Measurements from ENCODE around the gene DPAGT1.
A peak's percentile ranks its signal among the peaks of the same experiment; 100 is the strongest.

The DPAGT1 gene

GRCh38 chr11:119057000-119057769 lies 44.5 kb downstream of the DPAGT1 start, which contains the start of gene HYOU1:
HYOU1 (minus strand) TSS chr11:119057205; CDS start chr11:119056160, 1,045 bp downstream.
- peak; percentile 99 for DNase-seq (ENCODE audit: low read depth)

DNA sequence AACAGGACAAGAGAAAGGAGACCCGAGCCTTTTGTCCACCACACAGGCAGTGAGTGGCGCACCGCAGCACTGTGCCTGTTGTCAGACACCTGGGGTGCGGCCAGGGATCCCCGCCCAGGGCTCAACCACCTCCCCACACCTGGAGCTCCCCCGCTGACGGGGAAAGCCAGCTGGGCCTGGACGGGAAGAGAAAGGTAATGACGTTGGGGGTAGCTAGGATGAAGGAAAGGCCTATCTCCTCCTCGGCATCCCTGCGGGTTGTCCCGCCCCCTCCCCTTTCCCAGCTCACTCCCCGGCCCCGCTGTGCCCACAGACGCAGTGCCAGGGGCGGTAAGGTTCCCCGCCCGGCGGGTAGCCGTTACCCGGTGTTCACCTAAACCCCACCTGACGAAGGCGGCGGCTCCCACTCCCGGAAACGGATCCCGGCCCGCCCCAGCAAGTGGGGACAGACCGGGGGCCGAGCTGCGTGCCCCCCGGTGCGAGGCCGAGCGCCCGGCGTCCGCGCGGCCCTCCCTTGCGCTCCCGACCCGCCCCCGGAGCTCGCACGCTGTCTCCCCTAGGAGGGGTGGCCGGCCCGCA lies 45.1 kb downstream of the DPAGT1 start:
- DNase-seq (ENCODE audit: low read depth), result peak; percentile 7

DNA sequence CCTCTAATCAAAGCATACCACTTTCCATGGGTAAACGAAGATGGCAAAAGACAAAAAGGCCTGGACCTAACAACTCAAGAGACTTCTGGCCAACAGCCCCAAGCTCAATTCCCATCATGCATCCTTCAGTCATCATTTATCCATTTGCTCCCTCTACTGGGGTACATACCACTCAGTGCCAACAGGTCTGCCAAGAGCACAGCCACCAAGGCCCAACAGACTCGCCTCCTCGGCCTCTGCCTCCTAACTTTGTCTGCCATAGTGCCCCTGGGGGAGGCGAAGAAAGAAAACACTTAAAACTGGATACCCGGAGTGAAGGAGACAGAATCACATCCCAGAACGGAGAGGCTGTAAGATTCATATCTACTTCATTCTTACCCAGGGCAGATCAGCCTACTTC lies 45.8 kb downstream of the DPAGT1 start:
- no peak for DNase-seq (ENCODE audit: low read depth)

- DNase-seq (ENCODE audit: low read depth), result no peak
Measured at GRCh38 chr11:119054418-119054817, 47.2 kb downstream of the DPAGT1 start.

DNA sequence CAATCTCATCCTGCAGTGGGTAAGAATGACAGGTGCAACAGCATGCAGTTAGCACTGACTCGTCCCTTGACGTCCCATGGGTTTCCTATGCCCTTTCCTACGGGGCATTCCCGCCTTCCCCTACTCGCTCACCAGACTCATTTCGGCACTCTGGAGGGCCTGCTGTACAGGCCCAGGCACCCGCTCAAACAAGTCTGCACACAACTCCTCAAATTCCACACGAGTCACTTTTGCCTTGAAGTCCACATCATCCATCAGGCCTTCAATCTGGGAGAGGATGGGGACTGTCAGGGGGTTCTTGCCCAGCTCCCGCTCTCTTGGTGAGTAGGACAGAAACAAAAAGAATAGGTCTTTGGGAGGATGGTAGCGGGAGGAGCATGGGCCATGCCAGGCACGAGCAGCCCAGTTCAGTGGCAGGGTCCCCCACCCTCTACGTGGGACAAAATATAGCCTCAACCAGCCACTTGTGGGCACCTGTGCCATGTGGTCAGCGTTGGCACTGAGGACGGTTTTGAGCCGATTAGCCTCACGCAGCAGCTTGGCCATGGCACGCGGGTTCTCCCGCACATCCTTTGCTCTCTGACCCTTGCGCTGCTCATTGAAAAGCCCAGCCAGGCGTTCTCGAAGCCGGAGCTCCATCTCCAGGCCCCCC lies 49.4 kb downstream of the DPAGT1 start:
- DNase-seq (ENCODE audit: low read depth), result no peak

GRCh38 chr11:119051440-119052162 lies 50.1 kb downstream of the DPAGT1 start:
- no peak for DNase-seq (ENCODE audit: low read depth)

DNA sequence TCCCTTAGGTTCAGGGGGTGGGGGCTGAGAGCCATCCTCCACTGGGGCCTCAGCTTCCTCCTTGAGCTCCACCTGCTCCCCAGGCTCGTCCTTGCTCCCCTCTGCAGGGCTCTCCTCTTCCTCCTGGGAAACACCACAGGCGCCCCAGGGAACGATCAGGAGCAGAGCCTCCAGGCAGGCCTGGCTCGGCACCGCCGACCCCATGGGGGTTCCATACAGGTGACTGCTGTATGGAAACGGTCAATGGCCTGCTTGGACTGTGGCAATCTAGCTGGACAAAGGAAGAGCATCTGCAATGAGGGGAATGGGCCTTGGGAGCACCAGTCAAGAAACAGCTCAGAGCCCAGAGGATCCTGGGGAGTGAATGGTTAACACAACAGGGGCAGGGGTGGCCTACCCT lies 52.6 kb downstream of the DPAGT1 start:
- DNase-seq (ENCODE audit: low read depth), result no peak

DNA sequence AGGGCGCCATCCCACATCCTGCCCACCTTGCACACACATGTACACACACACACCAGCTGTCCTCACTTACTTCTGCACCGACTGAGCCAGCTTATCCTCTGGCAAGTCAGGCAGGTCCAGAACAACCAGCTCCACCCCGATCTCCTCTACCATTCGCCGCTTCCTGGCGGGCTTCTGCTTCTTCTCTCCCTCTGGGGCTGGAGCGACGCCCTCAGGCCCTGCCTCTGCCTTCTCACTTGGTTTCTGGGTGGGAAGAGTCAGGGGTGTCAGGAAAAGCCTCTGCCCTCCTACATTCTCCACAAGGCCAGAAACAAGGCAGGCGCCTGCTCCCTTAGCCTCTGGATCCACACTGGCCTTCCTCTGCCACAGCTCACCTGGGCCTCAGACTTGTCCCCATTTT lies 53.0 kb downstream of the DPAGT1 start:
- DNase-seq (ENCODE audit: low read depth), result no peak

DNA sequence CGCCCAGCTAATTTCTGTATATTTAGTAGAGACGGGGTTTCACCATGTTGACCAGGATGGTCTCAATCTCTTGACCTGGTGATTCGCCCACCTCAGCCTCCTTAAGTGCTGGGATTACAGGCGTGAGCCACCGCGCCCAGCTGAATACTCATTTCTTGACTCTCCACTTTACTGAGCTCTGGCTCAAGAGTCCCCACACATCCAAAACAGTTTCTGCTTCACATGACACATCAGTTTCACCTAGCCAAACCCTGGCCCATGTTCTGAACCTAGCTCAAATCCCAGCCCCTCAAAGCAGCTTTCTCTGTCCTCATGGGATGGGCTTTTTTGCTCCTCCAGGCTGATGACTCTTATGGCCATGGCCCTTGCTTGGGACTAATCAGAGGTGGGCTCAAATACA lies 54.4 kb downstream of the DPAGT1 start:
- no peak for DNase-seq (ENCODE audit: low read depth)
